NCI-H146 treated with DMSO at 0.1 percent for 48 hours (cell line): ENCODE measurements around the gene CLEC4M.
"Not testable (repeated sequence)": the region's sequence is repeated elsewhere in the genome, so short reads cannot be mapped to it uniquely, and the experiment has no call there.

ENCODE experiments used
- DNase-seq: peaks from one replicate; lab custom pipeline; 2025; ENCODE audit not compliant: unreplicated experiment; lab: John Stamatoyannopoulos, UW

The CLEC4M gene

GRCh38 chr19:7740682-7741054 lies 22.4 kb upstream of the CLEC4M start:
- no peak for DNase-seq

DNA sequence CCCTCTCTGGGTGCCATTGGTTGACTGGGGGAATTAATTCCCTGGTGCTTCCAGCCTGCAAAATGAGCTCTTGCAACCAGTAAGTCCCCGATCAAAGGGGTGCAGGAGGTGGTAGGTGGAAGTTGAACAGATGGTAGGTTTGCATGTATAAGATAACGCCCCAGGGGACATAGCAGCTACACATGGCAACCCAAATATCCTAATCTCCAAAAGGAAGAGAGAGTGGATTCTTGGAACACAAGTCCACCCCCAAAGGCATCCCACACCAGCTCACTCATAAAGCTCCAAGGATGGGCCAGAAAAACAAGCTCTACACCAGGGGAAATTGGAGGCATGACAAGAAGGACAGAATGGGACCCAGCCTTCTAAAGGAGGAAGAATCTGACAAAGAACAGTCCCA lies 20.5 kb upstream of the CLEC4M start:
- DNase-seq, result no peak

- DNase-seq, result no peak
These were observed 20.1 kb upstream of the CLEC4M start for GRCh38 chr19:7742991-7743390.

- DNase-seq, result peak; percentile 28
These were observed 19.6 kb upstream of the CLEC4M start for GRCh38 chr19:7743425-7743841.

GRCh38 chr19:7744199-7744786 lies 18.8 kb upstream of the CLEC4M start:
- no peak for DNase-seq

GRCh38 chr19:7744871-7745650 lies 18.0 kb upstream of the CLEC4M start:
- DNase-seq, result no peak

DNA sequence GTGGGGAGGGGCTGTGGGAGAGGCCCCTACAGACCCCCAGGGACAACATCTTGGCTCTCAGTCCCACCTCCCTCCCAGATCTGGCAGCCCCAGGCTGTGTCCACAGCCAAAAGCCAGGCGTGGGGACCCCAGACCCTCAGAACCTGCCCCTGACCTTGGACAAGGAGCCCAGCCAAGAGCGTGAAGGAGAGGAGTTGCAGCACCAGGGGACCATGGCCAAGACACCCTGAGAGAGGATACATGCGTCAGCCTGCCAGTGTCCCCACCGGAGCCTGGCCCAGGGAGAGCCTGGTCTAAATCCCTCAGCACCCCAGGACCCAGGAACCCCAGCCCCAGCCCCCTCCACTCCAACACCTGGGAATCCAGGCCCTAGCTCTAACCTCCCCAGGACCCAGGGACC lies 16.7 kb upstream of the CLEC4M start:
- not testable (repeated sequence) for DNase-seq

DNA sequence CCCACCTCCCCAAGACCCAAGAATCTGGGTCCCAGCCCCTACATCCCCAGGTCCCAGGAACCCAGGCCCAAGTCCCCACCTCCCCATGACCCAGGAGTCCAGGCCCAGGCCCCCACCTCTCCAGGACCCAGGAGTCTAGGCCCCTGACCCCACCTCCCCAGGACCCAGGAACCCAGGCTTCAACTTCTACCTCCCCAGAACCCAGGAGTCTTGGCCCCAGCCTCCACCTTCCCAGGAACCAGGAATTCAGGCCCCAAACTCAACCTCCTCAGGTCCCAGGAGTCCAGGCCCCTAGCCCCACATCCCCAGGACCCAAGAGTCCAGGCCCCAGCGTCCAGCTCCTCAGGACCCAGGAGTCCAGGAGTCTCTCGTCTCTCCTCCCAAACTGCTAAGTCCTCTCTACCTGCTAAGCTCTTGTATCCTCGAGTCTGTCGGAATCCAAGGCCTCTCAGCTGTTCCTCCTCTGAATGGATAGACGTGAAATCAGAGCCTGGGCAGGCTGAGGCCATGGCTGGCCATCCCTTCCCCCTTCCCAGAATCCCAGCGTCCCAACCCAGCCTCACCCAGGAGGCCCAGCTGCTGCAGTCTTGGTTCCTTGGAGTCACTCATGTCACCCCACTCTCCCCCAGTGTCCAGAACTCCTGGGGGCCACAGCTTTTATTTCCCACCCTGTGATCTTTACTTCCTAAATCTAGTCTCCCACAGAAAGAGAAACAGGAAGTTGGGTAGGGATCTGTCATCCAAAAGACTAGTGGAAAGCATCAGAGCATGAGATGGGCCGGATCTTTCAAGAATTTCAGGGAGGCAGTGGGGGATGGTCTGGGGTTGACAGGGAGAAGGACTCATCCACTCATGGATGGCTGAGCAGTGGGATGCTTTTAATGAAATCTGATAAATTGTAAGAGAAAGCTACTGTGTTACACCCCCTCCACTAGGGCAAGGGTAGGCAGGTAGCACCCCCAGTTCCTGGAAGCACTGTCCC lies 15.8 kb upstream of the CLEC4M start, which contains the start of gene CD209:
CD209 (minus strand) TSS at position 632 of the 982 bp plus-strand sequence; CDS start at position 609, 23 bp downstream.
- DNase-seq, result no peak

GRCh38 chr19:7748171-7748570 lies 14.9 kb upstream of the CLEC4M start:
- DNase-seq, result no peak

DNA sequence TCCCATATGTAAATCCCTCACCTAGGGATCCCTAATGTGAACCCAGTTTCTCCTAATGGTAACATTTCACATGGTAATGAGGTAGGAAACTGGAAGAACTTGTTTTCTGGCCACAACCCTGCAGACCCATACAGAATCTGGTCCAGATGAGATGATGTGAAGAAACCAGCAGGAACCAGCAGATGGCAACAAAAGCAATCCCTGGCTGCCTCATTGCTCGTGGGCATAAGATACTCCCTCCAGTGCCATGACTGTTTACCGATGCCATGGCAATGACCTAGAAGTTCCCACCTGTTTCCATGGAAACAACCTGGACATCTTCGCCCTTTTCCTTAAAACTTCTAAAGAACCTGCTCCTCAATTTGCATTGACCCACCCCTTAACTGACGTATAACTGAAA lies 14.3 kb upstream of the CLEC4M start:
- DNase-seq, result peak; percentile 13

GRCh38 chr19:7751157-7751783 lies 11.8 kb upstream of the CLEC4M start:
- no peak for DNase-seq

DNA sequence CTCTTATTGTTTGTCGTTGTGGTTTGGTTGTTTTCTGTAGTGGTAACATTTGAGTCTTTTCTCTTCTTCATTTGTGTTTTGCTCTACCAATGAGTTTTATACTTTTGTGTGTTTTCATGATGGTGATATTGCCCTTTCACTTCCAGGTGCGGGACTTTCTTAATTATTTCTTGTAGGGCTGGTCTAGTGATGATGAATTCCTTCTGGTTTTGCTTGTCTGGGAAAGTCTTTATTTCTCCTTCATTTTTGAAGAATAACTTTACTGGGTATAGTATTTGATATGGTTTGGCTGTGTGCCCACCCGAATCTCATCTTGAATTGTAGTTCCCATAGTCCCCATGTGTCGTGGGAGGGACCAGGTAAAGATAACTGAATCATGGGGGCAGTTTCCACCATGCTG lies 6.8 kb upstream of the CLEC4M start:
- DNase-seq, result no peak

DNA sequence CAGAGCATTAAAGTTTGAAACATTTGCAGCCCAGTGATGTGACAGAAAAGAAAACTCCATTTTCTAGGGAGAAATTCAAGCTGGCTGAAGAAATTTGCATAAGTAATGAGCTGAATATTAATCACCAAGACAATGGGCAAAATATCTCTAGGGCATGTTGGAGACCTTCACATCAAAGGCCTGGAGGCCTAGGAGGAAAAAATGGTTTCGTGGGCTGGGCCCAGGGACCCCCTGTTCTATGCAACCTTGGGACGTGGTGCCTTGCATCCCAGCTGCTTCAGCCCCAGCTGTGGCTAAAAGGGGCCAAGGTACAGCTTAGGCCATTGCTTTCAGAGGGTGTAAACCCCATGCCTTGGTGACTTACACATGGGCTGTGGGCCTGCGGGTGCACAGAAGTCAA lies 5.7 kb upstream of the CLEC4M start:
- DNase-seq, result no peak

DNA sequence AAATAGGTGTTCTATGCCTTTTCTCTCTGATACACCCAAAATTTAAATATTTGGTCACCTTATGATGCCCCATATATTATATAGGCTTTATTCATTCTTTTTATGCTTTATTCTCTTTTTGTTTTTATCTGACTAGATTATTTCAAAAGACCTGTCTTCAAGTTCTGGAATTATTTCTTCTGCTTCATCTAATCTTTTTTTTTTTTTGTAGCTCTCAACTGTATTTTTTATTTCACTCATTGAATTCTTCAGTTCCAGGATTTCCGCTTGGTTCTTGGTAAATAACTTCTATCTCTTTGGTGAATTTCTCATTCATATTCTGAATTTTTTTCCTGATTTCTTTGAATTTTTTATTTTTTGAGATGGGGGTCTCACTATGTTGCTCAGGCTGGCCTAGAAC lies 3.9 kb upstream of the CLEC4M start:
- no peak for DNase-seq

- DNase-seq, result no peak
These were observed 653 bp downstream of the CLEC4M start for GRCh38 chr19:7763696-7764095.

DNA sequence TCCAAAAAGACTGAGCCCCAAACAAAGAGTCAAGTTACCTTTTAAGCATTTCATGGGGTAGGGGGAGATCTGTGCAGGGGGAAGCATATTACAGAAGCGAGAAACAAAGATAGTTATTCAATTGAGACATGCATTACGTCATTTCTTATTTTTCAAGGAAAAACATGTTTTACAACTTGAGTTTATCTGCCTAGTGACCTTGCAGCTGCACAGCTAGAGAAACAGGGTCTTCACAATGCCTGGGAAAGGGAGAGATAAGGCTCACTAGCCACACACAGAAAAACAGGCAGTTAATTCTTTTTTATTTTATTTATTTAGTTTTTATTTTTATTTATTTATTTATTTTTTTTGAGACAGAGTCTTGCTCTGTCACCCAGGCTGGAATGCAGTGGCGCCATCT lies 1.1 kb downstream of the CLEC4M start:
- DNase-seq, result not testable (repeated sequence)

- DNase-seq, result not testable (repeated sequence)
These were observed 2.0 kb downstream of the CLEC4M start for GRCh38 chr19:7765043-7765442.

- DNase-seq, result no peak
These were observed 3.5 kb downstream of the CLEC4M start for GRCh38 chr19:7766535-7766934.

DNA sequence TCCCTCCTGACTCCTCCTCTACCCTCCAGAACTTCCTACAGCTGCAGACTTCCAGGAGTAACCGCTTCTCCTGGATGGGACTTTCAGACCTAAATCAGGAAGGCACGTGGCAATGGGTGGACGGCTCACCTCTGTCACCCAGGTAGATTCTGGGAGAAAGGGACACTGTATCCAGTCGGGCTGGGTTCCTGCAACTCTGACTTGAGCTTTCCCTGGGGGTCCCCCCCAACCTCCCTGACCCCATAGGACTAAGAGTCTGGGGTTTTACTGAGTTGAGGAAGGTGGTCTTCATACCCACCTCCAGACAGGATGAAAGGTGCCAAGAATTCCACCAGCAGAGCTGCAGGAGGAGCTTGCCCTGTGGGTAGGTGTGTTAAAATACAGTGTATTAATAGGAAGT lies 4.4 kb downstream of the CLEC4M start:
- DNase-seq, result no peak

DNA sequence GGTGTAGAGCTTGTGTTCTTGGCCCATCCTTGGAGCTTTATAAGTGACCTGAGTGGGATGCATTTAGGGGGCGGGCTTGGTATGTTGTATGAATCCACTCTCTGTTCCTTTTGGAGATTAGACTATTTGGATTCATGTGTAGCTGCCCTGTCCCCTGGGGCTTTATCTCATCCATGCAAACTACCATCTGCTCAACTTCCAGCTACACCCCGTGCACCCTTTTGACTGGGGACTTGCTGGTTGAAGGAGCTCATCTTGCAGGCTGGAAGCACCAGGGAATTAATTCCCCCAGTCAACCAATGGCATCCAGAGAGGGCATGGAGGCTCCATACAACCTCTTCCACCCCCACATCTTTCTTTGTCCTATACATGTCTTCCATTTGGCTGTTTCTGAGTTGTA lies 6.1 kb downstream of the CLEC4M start:
- DNase-seq, result no peak

DNA sequence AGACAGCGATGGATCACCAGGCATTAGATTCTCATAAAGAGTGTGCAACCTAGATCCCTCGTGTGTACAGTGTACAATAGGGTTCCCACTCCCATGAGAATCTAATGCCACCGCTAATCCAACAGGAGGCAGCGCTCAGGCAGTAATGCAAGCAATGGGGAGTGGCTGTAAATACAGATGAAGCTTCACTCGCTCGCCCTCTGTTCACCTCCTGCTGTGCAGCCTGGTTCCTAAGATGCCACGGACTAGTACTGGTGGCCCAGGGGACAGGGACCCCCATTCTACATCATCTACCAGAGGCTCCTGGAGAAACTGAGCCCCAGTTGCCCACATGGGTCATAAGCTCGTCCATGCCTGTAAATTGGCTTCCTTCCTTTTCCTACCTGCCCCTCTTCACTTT lies 8.0 kb downstream of the CLEC4M start:
- DNase-seq, result no peak
